ENCODE measurements around the gene COL25A1. TPM values are rescaled to one million over a fixed set of nuclear protein-coding genes. Genes with fewer than 3 reads are reported as not detected.

COL25A1 gene
- total and polyA plus RNA-seq, 2 donors (not counting 3 experiments of a cell fraction or from before 2014, with no cell fraction given): 0.21 to 3.5 TPM

DNA sequence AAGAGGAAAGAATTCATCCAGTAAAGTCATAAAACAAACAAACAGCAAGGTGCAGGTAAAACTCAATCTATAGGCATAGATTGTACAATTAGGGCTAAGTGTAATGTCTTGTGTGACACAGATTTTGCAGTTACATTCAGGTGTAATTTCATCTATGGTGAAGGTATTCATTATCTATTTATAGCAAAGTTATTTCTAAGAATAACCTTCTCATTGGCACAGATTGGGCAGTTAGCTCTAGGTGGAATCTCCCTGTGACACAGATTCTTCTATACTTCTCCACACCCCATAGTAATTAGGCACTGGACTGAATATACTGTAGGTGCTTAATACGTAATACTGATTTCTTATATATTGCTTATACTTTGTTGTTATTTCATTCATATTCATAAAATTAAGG is 66.8 kb downstream of the COL25A1 start:
- dilution Hi-C loops (cut with MboI; ENCODE audit: extremely low pct_ligation_motif_present, low sequenced_read_pairs) (no loop called here), intact Hi-C loops (cut with micrococcal nuclease) (no loop called here)
- Histone ChIP-seq H3K27ac (ENCODE audit: insufficient read depth, low read depth, low read length) (no peak overlapping the region), H3K36me3 (ENCODE audit: control insufficient read depth in 2 of 2, extremely low read depth in 1 of 2, insufficient read depth in 2 of 2, low read length in 2 of 2) (no peaks in the 10 kb centered on the region), H3K27me3 (ENCODE audit: control insufficient read depth in 2 of 2, insufficient read depth in 2 of 2, low read length in 2 of 2) (no peaks in the 10 kb centered on the region), H3K9me3 (replicated peaks; ENCODE audit: control insufficient read depth, insufficient read depth, low read length) (no peaks in the 10 kb centered on the region), H4K20me1 (replicated peaks; ENCODE audit: control insufficient read depth, extremely low read depth, insufficient read depth, low read length) (no peaks in the 10 kb centered on the region), H3K4me1 (ENCODE audit: control insufficient read depth, extremely low read depth, insufficient read depth, low read length) (no peaks in the 10 kb centered on the region), H3K4me2 (ENCODE audit: insufficient read depth, low read length) (no peak overlapping the region), H2AFZ (ENCODE audit: low read depth, low read length) (no peak overlapping the region), H3K9ac (replicated peaks; ENCODE audit: extremely low read depth, insufficient read depth, low read length) (no peak overlapping the region), H3K4me3 (replicated peaks in 1 of 3; ENCODE audit: insufficient read depth in 1 of 3, low read depth in 1 of 3, low read length in 3 of 3) (no peak overlapping the region), H3K79me2 (ENCODE audit: control insufficient read depth, insufficient read depth, low read length) (no peaks in the 10 kb centered on the region), H3K9me1 (replicated peaks; ENCODE audit: control insufficient read depth, extremely low read depth, insufficient read depth, low read length) (no peaks in the 10 kb centered on the region)
- ChIA-PET CTCF (interaction anchor here (0.9 kb wide), 1 partner anchor 10 kb away, joined by 3 read pairs; no protein-coding TSS in a partner anchor), POLR2A (no interaction called here)
- DNase-seq (ENCODE audit: low read depth, low spot score): no peak
- no peak for FAIRE-seq
- TF ChIP-seq FOS (IDR thresholded peaks at IDR 0.05; ENCODE audit: borderline replicate concordance, insufficient read depth, low read length) (no peak), POLR2AphosphoS5 (IDR thresholded peaks at IDR 0.05; ENCODE audit: insufficient read depth, low read depth, low read length) (no peak), POLR2A (IDR thresholded peaks at IDR 0.05; ENCODE audit: low read depth, low read length) (no peak), JUN (IDR thresholded peaks at IDR 0.05; ENCODE audit: borderline replicate concordance, insufficient read depth, insufficient read length, low read depth) (no peak), GATA2 (IDR thresholded peaks at IDR 0.05; ENCODE audit: insufficient read depth, insufficient read length, low read depth, low read length) (no peak), EZH2 (IDR thresholded peaks at IDR 0.05; ENCODE audit: borderline replicate concordance, low read depth, low read length, severe bottlenecking) (no peak), MYC (IDR thresholded peaks at IDR 0.05; ENCODE audit: low read depth, low read length) (no peak)
- TF ChIP-seq, protein P1, sequence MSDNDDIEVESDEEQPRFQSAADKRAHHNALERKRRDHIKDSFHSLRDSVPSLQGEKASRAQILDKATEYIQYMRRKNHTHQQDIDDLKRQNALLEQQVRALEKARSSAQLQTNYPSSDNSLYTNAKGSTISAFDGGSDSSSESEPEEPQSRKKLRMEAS (IDR thresholded peaks at IDR 0.05; ENCODE audit: insufficient read depth, insufficient read length): no peak
- TF ChIP-seq, protein P2, sequence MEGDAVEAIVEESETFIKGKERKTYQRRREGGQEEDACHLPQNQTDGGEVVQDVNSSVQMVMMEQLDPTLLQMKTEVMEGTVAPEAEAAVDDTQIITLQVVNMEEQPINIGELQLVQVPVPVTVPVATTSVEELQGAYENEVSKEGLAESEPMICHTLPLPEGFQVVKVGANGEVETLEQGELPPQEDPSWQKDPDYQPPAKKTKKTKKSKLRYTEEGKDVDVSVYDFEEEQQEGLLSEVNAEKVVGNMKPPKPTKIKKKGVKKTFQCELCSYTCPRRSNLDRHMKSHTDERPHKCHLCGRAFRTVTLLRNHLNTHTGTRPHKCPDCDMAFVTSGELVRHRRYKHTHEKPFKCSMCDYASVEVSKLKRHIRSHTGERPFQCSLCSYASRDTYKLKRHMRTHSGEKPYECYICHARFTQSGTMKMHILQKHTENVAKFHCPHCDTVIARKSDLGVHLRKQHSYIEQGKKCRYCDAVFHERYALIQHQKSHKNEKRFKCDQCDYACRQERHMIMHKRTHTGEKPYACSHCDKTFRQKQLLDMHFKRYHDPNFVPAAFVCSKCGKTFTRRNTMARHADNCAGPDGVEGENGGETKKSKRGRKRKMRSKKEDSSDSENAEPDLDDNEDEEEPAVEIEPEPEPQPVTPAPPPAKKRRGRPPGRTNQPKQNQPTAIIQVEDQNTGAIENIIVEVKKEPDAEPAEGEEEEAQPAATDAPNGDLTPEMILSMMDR (IDR thresholded peaks at IDR 0.05; ENCODE audit: extremely low read depth in 1 of 2, insufficient read depth in 1 of 2, low read depth in 1 of 2, low read length in 2 of 2): no peak
- BruUV-seq (replicated peaks): no TSS peak
